SK-N-MC (cell line): ENCODE data around the gene BRCA2.
A peak's percentile ranks its signal among the peaks of the same experiment; 100 is the strongest.
"Not testable (repeated sequence)": the region's sequence is repeated elsewhere in the genome, so short reads cannot be mapped to it uniquely, and the experiment has no call there.

Experiments
- DNase-seq: peaks from one replicate; pipeline ENCODE4 v3.0.0-alpha.2; 2011; ENCODE audit warnings: low read depth, low spot score
- H3K27ac ChIP-seq: fragments of 200-600 bp; sonication (generic); 2 replicates; pipeline ENCODE4 v1.5.1; 2016; ENCODE audit warnings: mixed run types
- H3K36me3 ChIP-seq: fragments of 200-600 bp; sonication (generic); 2 replicates; pipeline ENCODE4 v1.6.1; 2017; ENCODE audit warnings: antibody characterized with exemption, low read length, mixed read lengths; ENCODE audit not compliant: insufficient read depth
- H3K4me3 ChIP-seq: fragments of 200-600 bp; sonication (generic); 2 replicates; pipeline ENCODE4 v1.5.1; 2016
- H3K9ac ChIP-seq: fragments of 200-600 bp; sonication (generic); 2 replicates; pipeline ENCODE4 v1.8.0; 2017; ENCODE audit warnings: mixed run types, mixed read lengths; ENCODE audit not compliant: insufficient read length
- H3K9me3 ChIP-seq: fragments of 200-600 bp; sonication (generic); 2 replicates; pipeline ENCODE4 v1.6.1; 2017; ENCODE audit warnings: low read depth, mild to moderate bottlenecking, antibody characterized with exemption, low read length, moderate library complexity, mixed read lengths
- EZH2 ChIP-seq: fragments of 200-600 bp; sonication (generic); IDR thresholded peaks from one replicate; pipeline ENCODE4 v1.6.1; 2017; ENCODE audit warnings: antibody characterized with exemption
- FOXP2 ChIP-seq: optimal IDR thresholded peaks from 2 replicates; pipeline ENCODE3; 2011; ENCODE audit warnings: mild to moderate bottlenecking, moderate library complexity; ENCODE audit not compliant: insufficient read depth; ENCODE audit errors: extremely low read length, control extremely low read depth
- POLR2AphosphoS5 ChIP-seq: IDR thresholded peaks from 2 replicates; pipeline ENCODE4 v1.6.1; 2012; ENCODE audit warnings: mild to moderate bottlenecking, low read depth, low read length, borderline replicate concordance

Gene BRCA2

DNA sequence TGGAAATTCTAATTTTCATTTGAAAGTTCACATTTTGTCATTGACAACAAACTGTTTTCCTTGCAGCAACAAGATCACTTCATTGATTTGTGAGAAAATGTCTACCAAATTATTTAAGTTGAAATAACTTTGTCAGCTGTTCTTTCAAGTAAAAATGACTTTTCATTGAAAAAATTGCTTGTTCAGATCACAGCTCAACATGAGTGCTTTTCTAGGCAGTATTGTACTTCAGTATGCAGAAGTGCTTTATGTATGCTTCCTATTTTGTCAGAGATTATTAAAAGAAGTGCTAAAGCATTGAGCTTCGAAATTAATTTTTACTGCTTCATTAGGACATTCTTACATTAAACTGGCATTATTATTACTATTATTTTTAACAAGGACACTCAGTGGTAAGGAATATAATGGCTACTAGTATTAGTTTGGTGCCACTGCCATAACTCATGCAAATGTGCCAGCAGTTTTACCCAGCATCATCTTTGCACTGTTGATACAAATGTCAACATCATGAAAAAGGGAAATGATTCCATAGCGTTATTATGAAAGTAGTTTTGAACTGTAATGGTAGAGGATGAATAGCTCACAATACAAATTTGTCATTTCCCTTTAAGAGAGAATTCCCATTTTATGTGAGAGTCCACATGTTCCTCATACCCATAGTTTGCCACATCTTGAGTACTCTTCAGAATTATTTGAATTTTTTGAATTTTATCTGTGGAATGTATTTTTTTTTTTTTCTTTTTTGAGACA lies 2.6 kb downstream of the BRCA2 start:
- Histone ChIP-seq H3K9ac (no peak overlapping the region), H3K27ac (0 out of 2 replicates have a peak overlapping the region, but pooled peaks have one; percentile 7), H3K36me3 (peaks cover 51% of the 10 kb centered on the region), H3K4me3 (no peak overlapping the region), H3K9me3 (no peaks in the 10 kb centered on the region)
- no peak for TF ChIP-seq FOXP2
- TF ChIP-seq POLR2AphosphoS5 = no peak
- no peak for TF ChIP-seq EZH2
- no peak for DNase-seq

DNA sequence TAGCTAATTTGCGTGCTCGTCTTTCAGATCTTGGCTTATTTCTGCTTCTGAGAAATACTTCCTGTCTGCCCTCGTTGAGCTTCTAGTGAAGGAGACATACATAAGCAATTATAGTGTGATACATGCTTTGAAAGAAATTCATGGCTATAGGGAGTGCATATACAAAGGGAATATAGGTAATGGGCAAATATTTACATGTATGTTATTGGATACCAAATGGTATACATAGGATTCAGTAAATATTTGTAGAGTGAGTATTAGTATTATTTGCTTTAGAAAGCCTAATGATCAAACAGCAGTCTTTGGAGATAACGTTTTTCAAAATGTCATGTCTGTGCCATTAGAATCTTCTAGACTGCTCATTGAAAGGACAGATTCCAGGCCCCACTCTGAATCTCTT lies 5.2 kb downstream of the BRCA2 start:
- H3K36me3 ChIP-seq = peaks cover 64% of the 10 kb centered on the region
- no peak overlapping the region for H3K4me3 ChIP-seq
- no peak overlapping the region for H3K9ac ChIP-seq
- H3K9me3 ChIP-seq = no peaks in the 10 kb centered on the region
- H3K27ac ChIP-seq = no peak overlapping the region
- no peak for DNase-seq
- no peak for TF ChIP-seq FOXP2
- no peak for TF ChIP-seq POLR2AphosphoS5
- TF ChIP-seq EZH2 = no peak

DNA sequence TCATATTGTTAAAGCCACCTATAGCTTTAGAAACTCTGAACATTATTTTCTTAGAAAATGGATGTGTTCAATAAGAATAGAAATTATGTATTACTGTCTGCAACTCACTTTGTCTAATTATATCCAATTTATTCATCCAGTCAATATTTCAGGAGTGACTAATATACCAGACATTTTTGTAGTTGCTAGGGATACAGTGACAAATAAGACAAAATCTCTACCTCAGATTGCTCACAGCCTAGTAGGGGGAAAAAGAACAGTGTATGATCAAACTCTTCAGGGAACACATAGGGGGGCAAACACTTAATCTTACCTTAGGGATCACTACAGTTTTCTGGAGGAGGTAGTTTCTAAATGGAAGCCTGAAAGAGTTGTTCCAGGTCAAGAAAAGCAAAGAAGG lies 8.6 kb downstream of the BRCA2 start:
- Histone ChIP-seq H3K27ac (no peak overlapping the region), H3K36me3 (peaks cover 75% of the 10 kb centered on the region), H3K9me3 (no peaks in the 10 kb centered on the region), H3K9ac (no peak overlapping the region), H3K4me3 (no peak overlapping the region)
- DNase-seq = no peak
- TF ChIP-seq FOXP2 (no peak), EZH2 (no peak), POLR2AphosphoS5 (no peak)

DNA sequence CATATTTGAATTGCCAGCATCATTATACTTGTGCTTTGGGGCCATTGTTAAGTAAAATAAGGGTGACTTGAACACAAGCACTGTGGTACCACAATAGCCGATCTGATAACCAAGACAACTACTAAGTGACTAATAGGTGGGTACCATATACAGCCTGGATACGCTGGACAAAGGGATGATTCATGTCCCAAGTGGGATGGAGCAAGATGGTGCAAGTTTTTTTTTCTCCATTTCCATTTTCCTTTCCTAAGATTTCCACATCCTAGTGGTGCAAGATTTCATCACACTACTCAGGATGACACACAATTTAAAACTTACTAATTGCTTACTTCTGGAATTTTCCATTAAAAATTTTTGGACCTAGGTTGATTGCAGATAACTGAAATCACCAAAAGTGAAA lies 15.1 kb downstream of the BRCA2 start:
- Histone ChIP-seq H3K36me3 (peaks cover 85% of the 10 kb centered on the region), H3K4me3 (no peak overlapping the region), H3K9me3 (no peaks in the 10 kb centered on the region), H3K27ac (no peak overlapping the region), H3K9ac (no peak overlapping the region)
- TF ChIP-seq FOXP2 (no peak), POLR2AphosphoS5 (no peak)
- no peak for DNase-seq

DNA sequence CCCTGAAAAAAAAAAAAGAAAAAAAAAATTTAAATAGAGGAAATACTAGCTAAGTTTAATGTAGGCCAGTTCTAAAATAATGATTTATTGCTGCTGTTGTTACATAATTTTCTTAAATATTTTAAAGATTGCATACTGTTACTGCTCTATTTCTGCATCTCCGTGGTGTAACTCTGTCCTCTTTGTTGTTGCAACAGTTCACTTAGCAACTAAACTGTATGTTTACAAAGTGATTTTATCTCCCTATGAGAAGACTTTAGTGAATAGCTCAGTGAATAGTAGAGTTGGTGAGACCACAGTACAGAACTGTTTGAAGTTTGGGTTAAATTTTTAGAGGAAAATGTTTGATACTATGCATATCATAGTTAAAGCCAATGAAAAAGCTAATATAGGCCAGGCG lies 19.4 kb downstream of the BRCA2 start:
- no peaks in the 10 kb centered on the region for H3K9me3 ChIP-seq
- no peak for DNase-seq
- H3K4me3 ChIP-seq = no peak overlapping the region
- no peak overlapping the region for H3K27ac ChIP-seq
- TF ChIP-seq EZH2 (no peak), POLR2AphosphoS5 (no peak), FOXP2 (no peak)
- no peak overlapping the region for H3K9ac ChIP-seq
- peaks cover 87% of the 10 kb centered on the region for H3K36me3 ChIP-seq

DNA sequence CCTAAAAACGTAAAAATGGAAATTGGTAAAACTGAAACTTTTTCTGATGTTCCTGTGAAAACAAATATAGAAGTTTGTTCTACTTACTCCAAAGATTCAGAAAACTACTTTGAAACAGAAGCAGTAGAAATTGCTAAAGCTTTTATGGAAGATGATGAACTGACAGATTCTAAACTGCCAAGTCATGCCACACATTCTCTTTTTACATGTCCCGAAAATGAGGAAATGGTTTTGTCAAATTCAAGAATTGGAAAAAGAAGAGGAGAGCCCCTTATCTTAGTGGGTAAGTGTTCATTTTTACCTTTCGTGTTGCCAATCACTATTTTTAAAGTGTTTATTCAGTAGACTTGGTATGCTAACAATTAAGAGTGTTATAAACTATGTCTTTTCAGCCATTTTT lies 25.6 kb downstream of the BRCA2 start:
- Histone ChIP-seq H3K27ac (no peak overlapping the region), H3K36me3 (peaks cover 28% of the 10 kb centered on the region), H3K4me3 (no peak overlapping the region)

DNA sequence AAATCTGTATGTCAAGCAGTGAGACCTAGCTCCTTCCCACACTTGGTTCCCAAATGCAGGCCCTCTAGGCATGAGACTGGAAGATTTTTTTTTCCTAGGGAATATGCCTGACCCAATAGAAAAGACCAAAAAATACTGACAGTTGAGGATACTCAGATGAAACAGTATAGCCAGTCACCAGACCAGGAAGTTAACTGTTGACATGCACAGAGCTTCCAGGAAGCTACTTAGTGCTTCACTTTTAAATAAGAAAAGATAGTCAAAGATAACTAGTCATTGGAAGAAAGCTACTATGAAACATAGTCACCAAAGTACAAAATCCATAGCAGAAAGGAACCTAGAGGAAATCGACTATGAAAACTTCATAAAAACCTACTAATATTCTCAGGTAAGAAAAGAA lies 32.3 kb downstream of the BRCA2 start:
- no peak for DNase-seq
- TF ChIP-seq POLR2AphosphoS5 = no peak
- no peak for TF ChIP-seq EZH2
- TF ChIP-seq FOXP2 = no peak
- no peak overlapping the region for H3K9ac ChIP-seq
- no peak overlapping the region for H3K4me3 ChIP-seq
- H3K9me3 ChIP-seq = no peaks in the 10 kb centered on the region
- H3K27ac ChIP-seq = no peak overlapping the region
- H3K36me3 ChIP-seq = peaks cover 40% of the 10 kb centered on the region

More for the DNA sequence above, 25.6 kb downstream of the BRCA2 start:
- DNase-seq = no peak
- no peaks in the 10 kb centered on the region for H3K9me3 ChIP-seq
- no peak overlapping the region for H3K9ac ChIP-seq
- TF ChIP-seq EZH2 = no peak
- TF ChIP-seq FOXP2 = no peak
- TF ChIP-seq POLR2AphosphoS5 = no peak

DNA sequence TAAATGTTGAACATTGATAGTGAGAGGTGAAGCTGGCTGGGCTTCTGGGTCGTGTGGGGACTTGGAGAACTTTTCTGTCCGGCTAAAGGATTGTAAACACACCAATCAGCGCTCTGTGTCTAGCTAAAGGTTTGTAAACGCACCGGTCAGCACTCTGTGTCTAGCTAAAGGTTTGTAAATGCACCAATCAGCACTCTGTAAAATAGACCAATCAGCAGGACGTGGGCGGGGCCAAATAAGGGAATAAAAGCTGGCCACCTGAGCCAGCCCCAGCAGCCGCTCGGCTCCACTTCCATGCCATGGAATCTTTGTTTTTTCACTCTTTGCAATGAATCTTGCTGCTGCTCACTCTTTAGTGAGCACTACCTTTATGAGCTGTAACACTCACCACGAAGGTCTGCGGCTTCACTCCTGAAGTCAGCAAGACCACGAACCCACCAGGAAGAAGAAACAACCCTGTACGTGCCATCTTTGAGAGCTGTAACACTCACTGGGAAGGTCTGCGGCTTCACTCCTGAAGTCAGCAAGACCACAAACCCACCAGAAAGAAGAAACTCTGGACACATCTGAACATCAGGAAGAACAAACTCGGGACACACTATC lies 35.6 kb downstream of the BRCA2 start:
- DNase-seq, H3K9me3 ChIP-seq: not testable (repeated sequence)
- H3K36me3 ChIP-seq = peaks cover 49% of the 10 kb centered on the region

DNA sequence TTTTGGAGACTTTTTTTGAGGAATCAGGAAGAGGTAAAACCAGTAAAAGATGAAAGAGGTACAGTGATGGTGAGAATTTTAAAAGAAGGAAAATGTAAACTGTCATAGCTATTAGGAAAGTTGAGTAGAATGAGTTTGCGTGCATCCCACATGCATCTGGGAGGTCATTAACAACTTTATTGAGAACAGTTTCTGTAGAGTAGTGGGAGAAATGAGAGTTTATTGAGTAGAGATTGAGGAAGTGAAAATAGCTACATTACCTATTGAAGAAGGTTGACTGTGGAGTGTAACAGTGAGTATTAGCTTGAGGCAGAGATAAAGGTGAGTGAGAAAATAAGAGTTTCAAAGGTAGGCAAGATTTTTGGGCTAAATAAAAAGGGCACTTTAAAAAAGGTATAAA lies 38.7 kb downstream of the BRCA2 start:
- H3K27ac ChIP-seq = no peak overlapping the region
- DNase-seq = no peak
- H3K9me3 ChIP-seq = no peaks in the 10 kb centered on the region
- H3K4me3 ChIP-seq = no peak overlapping the region
- H3K9ac ChIP-seq = no peak overlapping the region
- H3K36me3 ChIP-seq = peaks cover 37% of the 10 kb centered on the region
- TF ChIP-seq POLR2AphosphoS5 (no peak), FOXP2 (no peak), EZH2 (no peak)

More for the DNA sequence above, 35.6 kb downstream of the BRCA2 start:
- H3K27ac ChIP-seq, H3K9ac ChIP-seq, H3K4me3 ChIP-seq: not testable (repeated sequence)

DNA sequence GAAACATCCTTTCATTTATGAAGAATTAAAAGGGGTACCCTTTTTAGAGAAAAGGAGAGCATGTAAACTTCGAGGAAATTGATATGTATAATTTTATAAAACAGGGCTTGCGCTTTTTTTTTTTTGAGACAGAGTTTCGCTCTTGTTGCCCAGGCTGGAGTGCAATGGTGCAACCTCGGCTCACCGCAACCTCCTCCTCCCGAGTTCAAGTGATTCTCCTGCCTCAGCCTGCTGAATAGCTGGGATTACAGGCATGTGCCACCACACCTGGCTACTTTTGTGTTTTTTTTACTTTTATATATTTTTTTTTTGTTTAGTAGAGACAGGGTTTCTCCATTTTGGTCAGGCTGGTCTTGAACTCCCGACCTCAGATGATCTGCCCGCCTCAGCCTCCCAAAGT lies 40.6 kb downstream of the BRCA2 start:
- not testable (repeated sequence) for DNase-seq, H3K4me3 ChIP-seq, H3K9ac ChIP-seq, H3K9me3 ChIP-seq, H3K27ac ChIP-seq
- H3K36me3 ChIP-seq = peaks cover 25% of the 10 kb centered on the region
